NB4 (cell line): ENCODE results near the gene IFT25.
A peak's percentile ranks its signal among the peaks of the same experiment; 100 is the strongest.
"Not testable (repeated sequence)": the region's sequence is repeated elsewhere in the genome, so short reads cannot be mapped to it uniquely, and the experiment has no call there.

Experiments used
- DNase-seq: peaks from one replicate; pipeline ENCODE4 v3.0.0; 2010; ENCODE audit warnings: low read depth
- H3K4me3 ChIP-seq: one replicate; pipeline ENCODE4 v1.5.1; 2011; ENCODE audit warnings: mild to moderate bottlenecking, low read depth, low read length, moderate library complexity
- CTCF ChIP-seq: IDR thresholded peaks from one replicate; pipeline ENCODE4 v1.5.1; 2012; ENCODE audit warnings: low read depth, low read length
- MAX ChIP-seq: IDR thresholded peaks from 2 replicates; pipeline ENCODE4 v1.6.1; 2011; ENCODE audit warnings: low read depth, low read length
- MYC ChIP-seq: IDR thresholded peaks from 2 replicates; pipeline ENCODE4 v1.6.1; 2011; ENCODE audit warnings: low read depth, low read length
- POLR2A ChIP-seq: IDR thresholded peaks from 2 replicates; pipeline ENCODE4 v1.6.1; 2011; ENCODE audit warnings: mild to moderate bottlenecking; ENCODE audit not compliant: insufficient read length; ENCODE audit errors: extremely low read depth

Gene IFT25

GRCh38 chr1:53891018-53891417 lies 54.5 kb downstream of the IFT25 start:
- H3K4me3 ChIP-seq, result no peak overlapping the region
- no peak for DNase-seq
- TF ChIP-seq MYC (no peak), MAX (no peak), POLR2A (no peak), CTCF (no peak)

DNA sequence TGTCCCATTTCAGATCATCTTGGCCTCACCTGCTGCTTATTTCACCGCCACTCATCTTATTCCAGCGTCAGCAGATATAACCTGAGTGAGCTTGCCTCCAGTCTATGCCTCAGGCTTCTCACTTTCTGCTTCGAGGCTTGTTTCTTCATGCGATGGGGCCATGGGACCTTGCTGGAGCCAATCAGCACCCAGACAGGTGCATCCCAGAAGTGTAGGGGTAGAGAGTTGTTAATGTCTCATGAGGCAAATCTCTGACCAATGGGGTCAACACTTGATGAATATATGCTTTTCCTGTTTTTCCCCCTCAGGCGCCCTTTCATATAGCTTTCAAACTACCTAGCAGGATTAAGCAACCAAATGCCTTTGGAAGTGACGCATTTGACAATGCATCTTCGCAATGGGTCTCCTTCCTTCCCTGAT lies 55.0 kb downstream of the IFT25 start:
- DNase-seq, result no peak
- TF ChIP-seq MYC (no peak), POLR2A (no peak), MAX (no peak), CTCF (no peak)
- H3K4me3 ChIP-seq, result peak overlapping the region; percentile 82

- H3K4me3 ChIP-seq, result peak within 1 kb of the TSS; percentile 82
- peak; percentile 89 for DNase-seq
- TF ChIP-seq MYC (no peak), POLR2A (peak; percentile 37), CTCF (no peak), MAX (no peak)
These were observed 55.9 kb downstream of the IFT25 start, which contains the start of gene YIPF1 for GRCh38 chr1:53889304-53890298. Gene YIPF1 (minus strand): TSS chr1:53889797. CDS start chr1:53888937, 860 bp downstream.

- TF ChIP-seq MAX, result no peak
- TF ChIP-seq CTCF, result no peak
- no peak for TF ChIP-seq MYC
- TF ChIP-seq POLR2A, result no peak
- no peak for DNase-seq
- H3K4me3 ChIP-seq, result no peak overlapping the region
These were observed 56.8 kb downstream of the IFT25 start for GRCh38 chr1:53888681-53889080.

GRCh38 chr1:53883600-53883999 lies 61.9 kb downstream of the IFT25 start:
- not testable (repeated sequence) for DNase-seq, H3K4me3 ChIP-seq

- H3K4me3 ChIP-seq, DNase-seq: not testable (repeated sequence)
These were observed 63.6 kb downstream of the IFT25 start for GRCh38 chr1:53881853-53882252.
